HCT116 (cell line): ENCODE results near the gene ADNP. TPM values are rescaled to one million over a fixed set of nuclear protein-coding genes. Genes with fewer than 3 reads are reported as not detected.

Experiments used
- ATAC-seq: fragments of 200-7000 bp; cut with Tn5 transposase; 2 replicates; pipeline ENCODE4 v1.9.1; 2020; ENCODE audit warnings: mild to moderate bottlenecking, moderate library complexity
- BruUV-seq: library from RNA; stranded (reverse); fragments of 400-500 nt; replicated peaks from 2 replicates; lab custom pipeline; 2021; lab: Mats Ljungman, UMichigan
- CTCF ChIA-PET: fragments of 300-600 bp; sonication (Branson Sonifier 250); formaldehyde crosslinking; loops from one replicate; lab custom pipeline; 2021; ENCODE audit warnings: antibody characterized with exemption; lab: Charles Lee
- POLR2A ChIA-PET: fragments of 300-600, 350-600 bp; sonication (Branson Sonifier 250); formaldehyde crosslinking; loops from one replicate; lab custom pipeline; 2021; ENCODE audit warnings: antibody characterized with exemption; lab: Charles Lee
- RAD21 ChIA-PET, 2 experiments: fragments of 300-600 bp; sonication (Branson Sonifier 250); formaldehyde crosslinking; loops; one replicate each; lab custom pipeline; 2023; ENCODE audit warnings: low total read pairs in 2 of 2; ENCODE audit not compliant: uncharacterized antibody in 2 of 2, unreplicated experiment in 2 of 2, low non-redundant PET in 1 of 2; lab: Charles Lee
- DNase-seq: peaks from one replicate; pipeline ENCODE4 v3.0.0-alpha.2; 2010; ENCODE audit warnings: low read depth, low spot score
- H2AFZ ChIP-seq: fragments of 200-600 bp; shearing (Covaris generic), sonication (generic); 2 replicates; pipeline ENCODE4 v1.6.1; 2017; ENCODE audit warnings: low read depth, mixed run types, mixed read lengths, antibody characterized with exemption, low read length; ENCODE audit not compliant: poor library complexity, severe bottlenecking
- H3K27ac ChIP-seq: 2 replicates; pipeline ENCODE4 v1.5.1; 2012; ENCODE audit warnings: low read depth, low read length
- H3K27me3 ChIP-seq: fragments of 200-600 bp; sonication (generic); 2 replicates; pipeline ENCODE4 v1.6.1; 2016; ENCODE audit warnings: mixed run types, low read length, mixed read lengths; ENCODE audit not compliant: insufficient read depth
- H3K36me3 ChIP-seq, 2 experiments: fragments of 200-500 bp in 1 of 2; fragments of 200-600 bp in 1 of 2; sonication (Bioruptor generic) in 1 of 2; sonication (generic) in 1 of 2; 2 replicates each; pipeline versions ENCODE4 v1.5.1 to v1.6.1; 2014 to 2016; ENCODE audit warnings: low read length in 2 of 2, inconsistent platforms in 1 of 2, mixed read lengths in 1 of 2, mixed run types in 1 of 2; ENCODE audit not compliant: insufficient read depth in 2 of 2, control insufficient read depth in 1 of 2
- H3K4me1 ChIP-seq, 2 experiments: fragments of 200-600 bp in 1 of 2; sonication (generic) in 1 of 2; 2 replicates each; pipeline versions ENCODE4 v1.5.1 to v1.6.1; 2012 to 2017; ENCODE audit warnings: low read length in 2 of 2, inconsistent platforms in 1 of 2, mild to moderate bottlenecking in 1 of 2, mixed read lengths in 1 of 2, mixed run types in 1 of 2, moderate library complexity in 1 of 2; ENCODE audit not compliant: insufficient read depth in 2 of 2, control insufficient read depth in 1 of 2
- H3K4me2 ChIP-seq: fragments of 200-600 bp; sonication (generic); 2 replicates; pipeline ENCODE4 v1.6.1; 2017; ENCODE audit warnings: mixed run types, low read length, mixed read lengths
- H3K4me3 ChIP-seq, 2 experiments: fragments of 200-600 bp in 1 of 2; sonication (generic) in 1 of 2; replicated peaks in 1 of 2; 2 replicates each; pipeline ENCODE4 v1.5.1; 2011 to 2016; ENCODE audit warnings: low read length in 2 of 2, control low read depth in 1 of 2, low read depth in 1 of 2, mild to moderate bottlenecking in 1 of 2, mixed read lengths in 1 of 2, mixed run types in 1 of 2
- H3K79me2 ChIP-seq: fragments of 200-600 bp; sonication (generic); 2 replicates; pipeline ENCODE4 v1.6.1; 2017; ENCODE audit warnings: mild to moderate bottlenecking, mixed run types, low read length, moderate library complexity, mixed read lengths; ENCODE audit not compliant: insufficient read depth
- H3K9ac ChIP-seq: fragments of 200-600 bp; sonication (generic); 2 replicates; pipeline ENCODE4 v1.6.1; 2016; ENCODE audit warnings: low read length, mixed read lengths
- H3K9me2 ChIP-seq: fragments of 200-600 bp; sonication (generic), shearing (Covaris generic); 2 replicates; pipeline ENCODE4 v1.6.1; 2017; ENCODE audit warnings: mixed run types, mild to moderate bottlenecking, moderate library complexity; ENCODE audit not compliant: insufficient read depth
- H3K9me3 ChIP-seq, 2 experiments: fragments of 200-500 bp in 1 of 2; fragments of 200-600 bp in 1 of 2; sonication (Bioruptor generic) in 1 of 2; sonication (generic) in 1 of 2; 2 replicates each; pipeline ENCODE4 v1.6.1; 2014 to 2017; ENCODE audit warnings: low read length in 2 of 2, mixed read lengths in 2 of 2, inconsistent platforms in 1 of 2, low read depth in 1 of 2, mild to moderate bottlenecking in 1 of 2, mixed run types in 1 of 2, moderate library complexity in 1 of 2; ENCODE audit not compliant: control insufficient read depth in 1 of 2, insufficient read depth in 1 of 2
- H4K20me1 ChIP-seq: fragments of 200-600 bp; sonication (generic), shearing (Covaris generic); 2 replicates; pipeline ENCODE4 v1.6.1; 2017; ENCODE audit warnings: mixed run types, mild to moderate bottlenecking, moderate library complexity; ENCODE audit not compliant: insufficient read depth
- CBX3 ChIP-seq: IDR thresholded peaks from 2 replicates; pipeline ENCODE4 v1.6.1; 2012; ENCODE audit warnings: low read depth
- CEBPB ChIP-seq: IDR thresholded peaks from 2 replicates; pipeline ENCODE4 v1.6.1; 2012; ENCODE audit warnings: low read depth
- EGR1 ChIP-seq: IDR thresholded peaks from 2 replicates; pipeline ENCODE4 v1.6.1; 2012; ENCODE audit warnings: low read depth
- FOSL1 ChIP-seq: IDR thresholded peaks from 2 replicates; pipeline ENCODE4 v1.6.1; 2012; ENCODE audit warnings: low read depth
- JUND ChIP-seq: IDR thresholded peaks from 2 replicates; pipeline ENCODE4 v1.6.1; 2012
- POLR2A ChIP-seq: IDR thresholded peaks from 2 replicates; pipeline ENCODE4 v1.7.0; 2011; ENCODE audit warnings: borderline replicate concordance; ENCODE audit not compliant: insufficient read depth, insufficient read length; ENCODE audit errors: extremely low read depth
- SIN3A ChIP-seq: IDR thresholded peaks from 2 replicates; pipeline ENCODE4 v1.6.1; 2012; ENCODE audit warnings: low read depth
- SP1 ChIP-seq: IDR thresholded peaks from 2 replicates; pipeline ENCODE4 v1.6.1; 2012; ENCODE audit warnings: low read depth
- SRF ChIP-seq: IDR thresholded peaks from 2 replicates; pipeline ENCODE4 v1.6.1; 2012; ENCODE audit warnings: low read depth
- YY1 ChIP-seq: IDR thresholded peaks from 2 replicates; pipeline ENCODE4 v1.6.1; 2011; ENCODE audit warnings: low read length, low read depth, moderate library complexity, mild to moderate bottlenecking; ENCODE audit not compliant: insufficient replicate concordance; ENCODE audit errors: extremely low read depth
- ZFX ChIP-seq: fragments of 450-650 bp; IDR thresholded peaks from 2 replicates; pipeline ENCODE4 v1.6.1; 2017
- ZNF274 ChIP-seq: fragments of 200-500 bp; sonication (Bioruptor generic); IDR thresholded peaks from 2 replicates; pipeline ENCODE4 v1.6.1; 2014; ENCODE audit warnings: mild to moderate bottlenecking, low read depth, low read length, inconsistent platforms
- intact Hi-C: fragments of 100-400 bp; cut with micrococcal nuclease; formaldehyde crosslinking; loops from 2 replicates; pipeline ENCODE4 v1.10.0; 2022
- total RNA-seq: library from RNA; stranded (reverse); gene quantifications from one replicate; pipeline ENCODE4 v1.2.1, GENCODE V29; 2021; ENCODE audit not compliant: unreplicated experiment
- TF ChIP-seq, protein P1 (sequence below): IDR thresholded peaks from 2 replicates; pipeline ENCODE4 v1.6.1; 2012
- TF ChIP-seq, protein P2 (sequence below), 3 experiments: fragments of 200-600 bp in 1 of 3; sonication (generic) in 1 of 3; IDR thresholded peaks in 2 of 3; conservative IDR thresholded peaks in 1 of 3; 2 replicates each; pipeline ENCODE4 v1.5.1; 2012 to 2017; ENCODE audit warnings: low read depth in 2 of 3, low read length in 2 of 3, antibody characterized with exemption in 1 of 3, borderline replicate concordance in 1 of 3, control low read depth in 1 of 3, mild to moderate bottlenecking in 1 of 3, mixed read lengths in 1 of 3, mixed run types in 1 of 3, moderate library complexity in 1 of 3; ENCODE audit not compliant: insufficient read depth in 1 of 3

The ADNP gene
- total RNA-seq, 1 experiment from 2014 or later, result 85.9 TPM

DNA sequence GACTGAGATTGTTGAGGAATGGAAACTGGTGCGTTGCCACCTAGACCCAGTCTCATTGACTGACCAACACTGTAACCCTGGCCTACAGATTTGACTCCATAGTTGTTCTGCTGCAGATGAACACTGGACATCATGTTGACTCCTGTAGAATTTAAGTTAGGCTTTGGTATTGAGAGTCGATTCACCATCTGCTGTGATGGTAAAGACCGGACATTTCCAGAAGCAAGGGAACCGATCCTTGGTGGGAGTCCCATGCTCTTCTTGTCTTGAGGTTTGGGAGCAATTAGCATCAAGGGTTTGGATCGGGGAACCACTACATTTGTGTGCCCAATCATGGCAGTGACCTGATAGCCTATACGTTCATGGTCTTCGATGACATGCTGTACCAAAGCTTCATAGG lies 37.6 kb downstream of the ADNP start:
- no peak overlapping the region for H3K27ac ChIP-seq
- no peaks in the 10 kb centered on the region for H3K27me3 ChIP-seq
- TF ChIP-seq POLR2A (no peak), EGR1 (no peak), CBX3 (no peak), JUND (no peak), CEBPB (no peak), SIN3A (no peak), SP1 (no peak), ZFX (no peak), SRF (no peak), ZNF274 (no peak)
- TF ChIP-seq, protein P1, sequence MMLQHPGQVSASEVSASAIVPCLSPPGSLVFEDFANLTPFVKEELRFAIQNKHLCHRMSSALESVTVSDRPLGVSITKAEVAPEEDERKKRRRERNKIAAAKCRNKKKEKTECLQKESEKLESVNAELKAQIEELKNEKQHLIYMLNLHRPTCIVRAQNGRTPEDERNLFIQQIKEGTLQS, result no peak
- H2AFZ ChIP-seq, result no peak overlapping the region
- peaks cover 33 to 67% of the 10 kb centered on the region in 2 experiments for H3K36me3 ChIP-seq
- POLR2A ChIA-PET, result no interaction called here
- no peak for ATAC-seq
- peaks cover 75% of the 10 kb centered on the region for H3K79me2 ChIP-seq
- RAD21 ChIA-PET, result no interaction called here
- H3K9ac ChIP-seq, result no peak overlapping the region
- peaks cover 10% of the 10 kb centered on the region; the same call in 1 of the 2 replicates for H4K20me1 ChIP-seq
- no peak for DNase-seq
- H3K9me2 ChIP-seq, result no peaks in the 10 kb centered on the region
- H3K9me3 ChIP-seq, result no peaks in the 10 kb centered on the region
- no TSS peak for BruUV-seq
- H3K4me3 ChIP-seq, result no peak overlapping the region
- H3K4me1 ChIP-seq, result no peaks in the 10 kb centered on the region
- no peak overlapping the region for H3K4me2 ChIP-seq
- intact Hi-C loops, result no loop called here
- CTCF ChIA-PET, result no interaction called here

DNA sequence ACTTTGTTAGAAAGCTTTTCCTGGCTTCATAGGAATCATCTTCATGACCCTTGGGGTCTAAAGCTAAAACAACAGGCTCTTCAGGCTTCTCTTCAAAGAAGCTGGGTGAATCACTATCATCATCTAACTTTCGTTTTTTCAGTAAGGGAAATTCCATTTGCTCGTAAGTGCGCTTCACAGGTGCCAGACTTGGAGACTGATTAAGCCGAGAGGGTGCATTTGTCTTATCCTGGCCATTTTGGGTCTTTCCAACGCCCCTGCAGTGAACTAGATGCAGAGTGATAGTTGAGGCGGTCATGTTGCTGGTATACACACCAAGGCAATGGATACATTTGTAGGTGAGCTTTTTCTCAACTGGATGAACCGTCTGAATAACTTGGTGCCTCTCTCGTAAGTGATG lies 38.8 kb downstream of the ADNP start:
- Histone ChIP-seq H2AFZ (no peak overlapping the region), H3K9me2 (no peaks in the 10 kb centered on the region), H3K9ac (no peak overlapping the region), H3K27ac (no peak overlapping the region), H3K9me3 (no peaks in the 10 kb centered on the region), H3K4me2 (no peak overlapping the region)
- CTCF ChIA-PET, result interaction anchor here (0.7 kb wide), 1 partner anchor 37 kb away, joined by 3 read pairs; no protein-coding TSS in a partner anchor
- ATAC-seq (no peak), DNase-seq (no peak)
- intact Hi-C loops, result no loop called here
- TF ChIP-seq SP1, result no peak
- no peak for TF ChIP-seq CBX3
- no peak for TF ChIP-seq YY1
- TF ChIP-seq, protein P2, sequence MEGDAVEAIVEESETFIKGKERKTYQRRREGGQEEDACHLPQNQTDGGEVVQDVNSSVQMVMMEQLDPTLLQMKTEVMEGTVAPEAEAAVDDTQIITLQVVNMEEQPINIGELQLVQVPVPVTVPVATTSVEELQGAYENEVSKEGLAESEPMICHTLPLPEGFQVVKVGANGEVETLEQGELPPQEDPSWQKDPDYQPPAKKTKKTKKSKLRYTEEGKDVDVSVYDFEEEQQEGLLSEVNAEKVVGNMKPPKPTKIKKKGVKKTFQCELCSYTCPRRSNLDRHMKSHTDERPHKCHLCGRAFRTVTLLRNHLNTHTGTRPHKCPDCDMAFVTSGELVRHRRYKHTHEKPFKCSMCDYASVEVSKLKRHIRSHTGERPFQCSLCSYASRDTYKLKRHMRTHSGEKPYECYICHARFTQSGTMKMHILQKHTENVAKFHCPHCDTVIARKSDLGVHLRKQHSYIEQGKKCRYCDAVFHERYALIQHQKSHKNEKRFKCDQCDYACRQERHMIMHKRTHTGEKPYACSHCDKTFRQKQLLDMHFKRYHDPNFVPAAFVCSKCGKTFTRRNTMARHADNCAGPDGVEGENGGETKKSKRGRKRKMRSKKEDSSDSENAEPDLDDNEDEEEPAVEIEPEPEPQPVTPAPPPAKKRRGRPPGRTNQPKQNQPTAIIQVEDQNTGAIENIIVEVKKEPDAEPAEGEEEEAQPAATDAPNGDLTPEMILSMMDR (IDR thresholded peaks at IDR 0.05 in 2 of 3, conservative IDR thresholded peaks at IDR 0.05 in 1 of 3; ENCODE audit: borderline replicate concordance in 1 of 3, insufficient read depth in 1 of 3, low read depth in 2 of 3, low read length in 2 of 3), result no peak
- TF ChIP-seq JUND, result no peak
- no peak for TF ChIP-seq FOSL1
- TF ChIP-seq EGR1, result no peak
- TF ChIP-seq SRF, result no peak
- TF ChIP-seq POLR2A, result no peak
- TF ChIP-seq, all 23 proteins: peak for 0
- Histone ChIP-seq H3K36me3 (peaks cover 25 to 55% of the 10 kb centered on the region in 2 experiments), H4K20me1 (peaks cover 6% of the 10 kb centered on the region; the same call in 1 of the 2 replicates), H3K4me3 (no peak overlapping the region), H3K79me2 (peaks cover 63% of the 10 kb centered on the region; the same call in 1 of the 2 replicates), H3K4me1 (no peaks in the 10 kb centered on the region), H3K27me3 (no peaks in the 10 kb centered on the region)
- BruUV-seq, result no TSS peak
- ChIA-PET POLR2A (no interaction called here), RAD21 (no interaction called here)
